HCEC 1CT (cell line): ENCODE results near the gene EXOSC1.
"Not testable (repeated sequence)": the region's sequence is repeated elsewhere in the genome, so short reads cannot be mapped to it uniquely, and the experiment has no call there.

ENCODE experiments used
- DNase-seq: peaks from one replicate; pipeline ENCODE4 v3.0.0-alpha.2; 2017

The EXOSC1 gene

DNA sequence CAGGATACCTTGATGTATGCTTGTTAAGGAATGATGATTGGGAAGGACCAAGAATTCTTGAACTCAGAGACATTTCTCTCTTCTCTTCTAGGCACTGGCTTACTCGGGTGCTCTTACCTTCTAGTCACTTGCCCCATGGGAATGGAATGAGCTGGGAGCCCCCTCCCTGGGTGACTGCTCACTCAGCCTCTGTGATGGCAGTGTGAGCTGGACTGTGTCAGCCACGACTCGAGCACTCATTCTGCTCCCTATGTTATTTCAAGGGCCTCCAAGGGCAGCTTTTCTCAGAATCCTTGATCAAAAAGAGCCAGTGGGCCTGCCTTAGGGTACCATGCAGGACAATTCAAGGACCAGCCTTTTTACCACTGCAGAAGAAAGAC lies 10.9 kb upstream of the EXOSC1 start:
- DNase-seq: no peak

DNA sequence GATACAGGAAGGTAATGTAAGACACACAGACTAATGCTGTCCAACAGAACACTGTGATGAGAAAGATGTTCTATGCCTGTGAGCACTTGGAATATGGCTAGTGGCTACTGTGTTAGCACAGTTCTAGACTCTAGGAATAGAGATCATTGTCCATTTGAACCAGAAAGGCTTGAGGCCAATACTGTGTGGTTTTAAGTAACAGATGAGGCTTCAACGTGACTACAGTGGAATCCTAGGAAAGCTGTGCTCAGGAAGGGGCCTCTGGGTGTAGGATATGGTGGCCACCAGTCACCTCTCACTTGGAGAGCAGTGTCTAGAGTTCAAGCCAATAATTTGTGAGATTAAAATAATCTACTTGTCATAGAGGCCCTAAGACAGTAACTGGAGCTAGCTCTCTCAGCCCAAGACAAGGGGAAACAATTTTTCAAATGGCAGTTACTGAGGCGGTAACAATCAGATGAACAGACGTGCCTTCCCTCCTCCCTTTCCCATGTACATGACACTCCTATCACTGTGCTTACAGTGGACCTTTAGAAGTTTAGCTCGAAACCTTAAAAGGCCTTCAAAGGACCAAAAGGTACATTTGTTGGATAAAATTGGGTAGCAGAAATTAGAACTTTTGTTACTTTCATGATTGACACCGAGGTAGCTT lies 10.4 kb upstream of the EXOSC1 start:
- DNase-seq: no peak

DNA sequence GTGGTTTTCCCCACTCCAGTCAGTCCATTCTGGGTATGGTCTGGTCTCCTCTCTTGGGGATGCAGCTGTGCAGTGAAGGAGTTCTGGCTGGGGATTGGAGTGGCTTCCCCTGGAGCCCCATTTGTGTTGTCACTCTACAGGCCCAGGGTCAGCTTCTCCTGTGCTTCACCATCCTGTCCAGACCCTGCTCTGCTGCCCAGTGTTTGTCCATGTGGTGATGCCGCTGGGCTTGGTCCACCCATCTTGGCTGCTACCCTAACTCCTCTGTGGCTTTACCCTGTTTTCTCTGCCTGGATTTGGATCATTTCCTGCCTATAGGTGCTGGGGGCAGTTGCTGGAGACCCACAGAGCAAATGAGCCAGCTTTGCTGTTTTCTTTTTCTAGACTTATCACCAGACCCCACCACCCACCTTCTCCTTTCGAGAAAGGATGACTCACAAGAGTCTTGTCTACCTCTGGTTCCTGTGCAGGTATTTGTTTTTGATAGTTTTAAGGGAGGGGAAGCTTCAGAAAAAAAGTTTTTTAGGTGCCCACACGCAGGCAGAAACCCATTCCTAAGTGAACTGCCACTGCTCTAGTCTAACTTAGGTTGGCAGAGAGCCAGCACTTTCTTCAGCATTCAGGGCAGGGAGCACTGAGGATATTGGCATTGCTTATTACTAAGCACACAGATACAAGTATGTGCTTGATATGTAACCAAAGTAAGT lies 8.7 kb upstream of the EXOSC1 start:
- DNase-seq: no peak

DNA sequence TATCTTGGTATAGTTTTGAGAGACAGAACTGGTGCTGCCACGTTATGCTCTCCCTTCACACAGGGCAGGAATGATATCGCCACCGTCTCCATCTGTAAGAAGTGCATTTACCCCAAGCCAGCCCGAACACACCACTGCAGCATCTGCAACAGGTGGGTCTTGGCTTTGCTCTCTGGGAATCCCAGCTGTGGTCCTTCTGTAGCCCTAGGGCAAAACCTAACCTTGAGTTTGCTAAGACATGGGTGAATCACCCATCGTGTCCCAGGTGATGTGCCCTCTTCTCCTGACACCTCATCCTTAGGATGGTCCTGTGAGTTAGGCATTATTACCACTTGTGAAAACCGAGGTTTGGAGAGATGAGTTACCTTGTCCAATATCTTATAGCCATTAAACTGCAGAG lies 6.5 kb upstream of the EXOSC1 start:
- no peak for DNase-seq

DNA sequence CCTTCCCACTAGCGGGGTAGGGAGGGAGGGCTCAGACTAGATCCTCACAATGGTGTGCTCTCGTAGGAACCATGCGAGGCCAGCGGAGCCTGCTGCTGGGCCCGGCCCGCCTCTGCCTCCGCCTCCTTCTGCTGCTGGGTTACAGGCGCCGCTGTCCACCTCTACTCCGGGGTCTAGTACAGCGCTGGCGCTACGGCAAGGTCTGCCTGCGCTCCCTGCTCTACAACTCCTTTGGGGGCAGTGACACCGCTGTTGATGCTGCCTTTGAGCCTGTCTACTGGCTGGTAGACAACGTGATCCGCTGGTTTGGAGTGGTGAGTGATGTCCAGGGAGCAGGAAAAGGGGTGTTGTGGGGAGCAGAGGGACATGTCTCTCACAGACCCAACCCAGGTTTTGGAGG lies 5.8 kb upstream of the EXOSC1 start:
- DNase-seq: no peak

DNA sequence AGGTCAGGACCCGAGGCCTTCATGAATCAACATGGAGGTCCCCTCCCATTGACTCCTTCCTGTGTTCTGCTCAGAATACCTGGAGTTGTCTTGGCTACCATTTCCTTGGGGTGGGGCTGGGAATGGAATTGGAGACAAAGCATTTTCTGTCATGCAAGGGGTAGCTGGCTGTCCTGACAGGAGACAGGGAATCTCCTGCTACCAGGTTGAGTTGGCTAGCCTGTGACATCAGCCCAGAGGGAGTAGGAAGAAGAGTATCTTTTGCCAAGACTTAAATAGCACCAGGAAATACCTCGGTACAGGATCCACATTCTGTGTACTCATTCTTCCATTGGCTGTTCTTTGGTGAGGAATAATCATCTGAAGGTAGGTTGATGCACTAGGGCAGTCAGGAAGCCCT lies 5.0 kb upstream of the EXOSC1 start:
- no peak for DNase-seq

DNA sequence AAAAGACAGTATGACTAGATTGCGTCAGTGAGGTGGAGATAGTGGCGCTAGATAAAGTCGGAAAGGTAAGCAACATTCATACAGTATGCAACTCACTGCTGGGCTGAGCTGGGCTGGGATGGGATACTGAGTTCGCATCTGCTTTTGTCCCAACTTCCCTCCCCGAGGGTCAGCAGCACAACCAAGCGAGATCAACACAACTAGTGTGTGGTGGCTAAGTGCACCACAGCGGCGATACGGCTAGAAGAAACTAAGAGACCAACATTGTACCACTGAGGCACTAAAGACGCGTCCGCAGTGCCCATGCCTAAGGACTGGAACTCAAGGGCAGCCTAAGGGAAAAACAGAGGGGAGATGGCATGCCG lies 467 bp downstream of the EXOSC1 start:
- no peak for DNase-seq

DNA sequence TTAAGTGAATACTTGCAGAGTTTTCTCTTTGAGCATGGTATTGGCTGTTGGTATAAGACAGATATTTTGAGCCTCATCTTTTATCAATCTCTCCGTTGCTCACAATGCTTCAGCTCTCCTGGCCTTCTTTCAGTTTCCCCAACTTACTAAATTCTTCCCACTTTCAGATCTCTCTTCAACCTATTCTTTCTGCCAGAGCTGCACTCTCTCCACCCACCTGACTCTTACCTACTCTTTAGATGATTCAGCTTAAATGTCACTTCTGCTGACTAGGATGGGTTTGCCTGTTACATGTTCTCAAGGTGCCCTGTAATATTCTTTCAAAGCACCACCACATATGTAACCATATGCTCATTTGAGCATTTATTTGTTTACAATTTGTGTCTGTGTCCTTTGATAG lies 1.6 kb downstream of the EXOSC1 start:
- DNase-seq: no peak

DNA sequence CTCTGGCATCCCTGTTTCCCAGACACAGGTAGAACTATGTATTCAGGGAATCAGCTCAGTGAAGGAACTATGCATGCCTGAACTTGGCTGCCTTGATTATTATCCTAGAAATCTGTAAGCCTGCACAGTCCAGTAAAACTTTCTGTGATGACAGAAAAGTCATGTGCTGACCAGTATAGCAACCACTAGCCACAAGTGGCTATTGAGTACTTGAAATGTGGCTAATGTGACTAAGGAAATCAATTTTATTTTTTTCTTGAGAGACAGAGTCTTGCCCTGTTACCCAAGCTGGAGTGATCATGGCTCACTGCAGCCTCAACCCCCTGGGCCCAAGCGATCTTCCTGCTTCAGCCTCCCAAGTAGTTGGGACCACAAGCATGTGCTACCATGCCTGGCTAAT lies 3.5 kb downstream of the EXOSC1 start:
- DNase-seq: no peak

DNA sequence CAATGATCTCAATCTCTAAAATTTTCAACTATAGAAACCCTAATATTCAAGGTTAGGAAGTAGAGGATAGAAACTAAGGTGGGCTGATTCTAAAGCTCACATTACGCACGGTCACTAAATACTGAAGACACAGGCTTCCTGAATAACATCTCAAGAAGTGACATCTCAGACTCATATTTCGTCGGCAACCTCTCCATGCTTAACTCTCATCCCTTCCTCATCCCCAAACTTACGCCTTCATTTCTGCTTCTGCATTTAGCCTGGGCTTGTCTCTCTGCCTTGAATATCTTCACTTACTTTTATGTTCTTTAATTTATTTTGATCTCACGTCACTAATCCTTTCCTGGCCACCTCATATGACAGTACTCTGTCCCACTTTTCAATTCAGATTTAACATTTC lies 10.6 kb downstream of the EXOSC1 start:
- DNase-seq: no peak

DNA sequence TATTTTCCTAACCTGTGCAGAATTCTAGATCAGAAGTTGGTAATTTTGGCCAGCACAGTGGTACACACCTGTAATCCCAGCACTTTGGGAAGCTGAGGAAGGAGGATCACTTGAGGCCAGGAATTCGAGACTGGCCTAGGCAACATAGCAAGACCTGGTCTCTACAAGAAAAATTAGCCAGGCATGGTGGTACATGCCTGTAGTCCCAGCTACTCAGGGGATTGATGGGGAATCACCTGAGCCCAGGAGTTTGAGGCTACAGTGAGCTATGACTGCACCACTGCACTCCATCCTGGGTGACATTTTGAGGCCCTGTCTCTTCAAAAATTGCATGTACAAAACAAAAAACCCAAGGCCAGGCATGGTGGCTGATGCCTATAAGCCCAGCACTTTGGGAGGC lies 11.2 kb downstream of the EXOSC1 start:
- DNase-seq: no peak

DNA sequence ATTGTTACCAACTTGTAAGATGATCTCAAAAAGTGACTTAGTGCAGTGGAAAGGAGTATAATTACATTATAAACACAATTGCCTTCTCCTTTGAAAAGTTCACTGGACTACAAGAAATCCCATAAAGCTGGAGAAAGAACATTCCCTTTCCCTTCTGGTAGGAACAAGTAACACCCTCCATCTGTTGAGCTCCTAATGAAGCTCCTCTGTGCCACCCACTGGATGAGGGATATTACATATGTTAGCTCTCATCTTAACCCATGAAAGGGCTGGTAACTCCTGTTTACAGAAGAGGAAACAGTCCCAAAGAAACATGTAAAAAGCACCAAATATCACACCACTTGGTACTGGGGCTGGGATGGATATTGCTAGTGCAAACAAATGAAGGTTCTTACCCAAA lies 11.8 kb downstream of the EXOSC1 start:
- DNase-seq: no peak

DNA sequence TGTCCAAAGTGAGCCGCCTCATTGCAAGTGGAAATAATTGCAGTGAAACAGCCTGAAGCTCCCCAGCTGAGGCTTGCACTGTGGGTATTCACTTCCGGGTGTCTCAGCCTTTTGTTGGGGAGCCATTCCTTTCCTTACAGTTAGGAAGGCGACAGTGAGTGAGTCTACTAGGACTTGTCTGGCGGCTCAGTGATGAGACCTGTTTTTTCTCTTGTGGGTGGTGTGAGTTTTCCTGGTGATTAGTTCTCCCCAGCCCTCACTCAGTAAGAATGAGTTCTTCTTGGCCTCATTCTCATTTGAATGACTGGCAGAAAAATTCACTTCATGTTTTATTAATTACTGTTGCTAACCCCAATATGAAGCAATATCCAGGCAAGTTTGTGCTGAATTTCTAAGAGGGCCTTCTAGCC lies 17.2 kb downstream of the EXOSC1 start:
- DNase-seq: no peak

DNA sequence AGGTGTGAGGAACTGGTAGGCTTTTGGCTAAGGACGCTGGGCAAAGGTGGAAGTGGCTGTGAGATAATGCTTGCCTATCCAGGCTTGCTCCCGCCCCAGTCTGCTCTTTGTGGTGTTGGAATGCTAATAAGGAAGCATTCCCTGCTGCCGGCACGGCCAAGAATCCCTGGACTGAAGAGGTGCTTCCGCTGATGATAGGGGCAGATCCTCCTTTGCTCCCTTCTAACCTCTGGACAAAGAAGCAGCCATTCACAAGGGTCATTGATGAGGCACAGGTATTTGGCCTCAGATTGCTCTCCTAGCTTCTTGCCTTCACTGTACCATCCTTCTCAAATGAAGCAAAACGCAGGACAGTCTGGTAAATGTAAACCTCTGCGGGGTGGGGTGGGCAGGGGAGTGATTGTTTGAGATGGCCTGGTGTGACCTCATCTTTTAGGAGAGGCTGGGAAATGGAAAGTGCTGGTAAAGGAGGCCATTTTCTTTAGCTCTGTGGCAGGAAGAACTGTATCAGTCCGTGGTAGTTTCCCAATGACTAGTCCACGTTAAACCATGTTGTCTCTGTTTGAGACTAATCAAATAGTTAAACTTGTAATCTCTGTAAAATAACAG lies 18.1 kb downstream of the EXOSC1 start:
- DNase-seq: peak; percentile 31

DNA sequence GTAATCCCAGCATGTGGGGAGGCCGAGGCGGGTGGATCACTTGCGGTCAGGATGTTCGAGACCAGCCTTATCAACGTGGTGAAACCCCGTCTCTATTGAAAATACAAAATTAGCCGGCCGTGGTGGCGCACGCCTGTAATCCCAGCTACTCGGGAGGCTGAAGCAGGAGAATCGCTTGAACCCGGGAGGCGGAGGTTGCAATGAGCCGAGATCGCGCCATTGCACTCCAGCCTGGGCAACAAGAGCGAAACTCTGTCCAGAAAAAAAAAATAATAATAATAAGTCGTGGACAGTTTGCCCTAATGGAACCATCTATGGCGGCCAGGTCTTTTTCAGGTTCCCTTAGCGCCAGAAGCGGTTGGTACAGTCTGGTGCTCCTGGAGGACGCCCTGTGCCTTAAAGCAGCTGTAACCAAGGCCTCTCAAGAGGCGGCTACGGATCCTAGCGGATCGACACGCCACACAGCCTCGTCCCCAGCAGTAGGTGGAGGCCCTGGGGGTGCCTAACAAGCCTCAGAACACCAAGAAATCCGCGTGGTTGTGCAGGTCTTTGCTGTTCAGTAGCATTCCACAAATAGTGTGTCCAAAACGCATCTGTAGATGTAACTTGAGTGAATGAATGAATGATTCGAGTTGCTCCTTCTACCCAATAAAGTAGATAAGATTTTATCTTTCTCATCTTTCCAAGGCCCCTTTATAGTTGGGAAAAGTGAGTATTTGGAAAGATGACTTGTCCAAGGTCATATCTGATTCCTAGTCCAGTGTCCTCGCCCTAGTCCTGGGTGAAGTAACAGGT lies 18.8 kb downstream of the EXOSC1 start:
- peak; percentile 29 for DNase-seq

DNA sequence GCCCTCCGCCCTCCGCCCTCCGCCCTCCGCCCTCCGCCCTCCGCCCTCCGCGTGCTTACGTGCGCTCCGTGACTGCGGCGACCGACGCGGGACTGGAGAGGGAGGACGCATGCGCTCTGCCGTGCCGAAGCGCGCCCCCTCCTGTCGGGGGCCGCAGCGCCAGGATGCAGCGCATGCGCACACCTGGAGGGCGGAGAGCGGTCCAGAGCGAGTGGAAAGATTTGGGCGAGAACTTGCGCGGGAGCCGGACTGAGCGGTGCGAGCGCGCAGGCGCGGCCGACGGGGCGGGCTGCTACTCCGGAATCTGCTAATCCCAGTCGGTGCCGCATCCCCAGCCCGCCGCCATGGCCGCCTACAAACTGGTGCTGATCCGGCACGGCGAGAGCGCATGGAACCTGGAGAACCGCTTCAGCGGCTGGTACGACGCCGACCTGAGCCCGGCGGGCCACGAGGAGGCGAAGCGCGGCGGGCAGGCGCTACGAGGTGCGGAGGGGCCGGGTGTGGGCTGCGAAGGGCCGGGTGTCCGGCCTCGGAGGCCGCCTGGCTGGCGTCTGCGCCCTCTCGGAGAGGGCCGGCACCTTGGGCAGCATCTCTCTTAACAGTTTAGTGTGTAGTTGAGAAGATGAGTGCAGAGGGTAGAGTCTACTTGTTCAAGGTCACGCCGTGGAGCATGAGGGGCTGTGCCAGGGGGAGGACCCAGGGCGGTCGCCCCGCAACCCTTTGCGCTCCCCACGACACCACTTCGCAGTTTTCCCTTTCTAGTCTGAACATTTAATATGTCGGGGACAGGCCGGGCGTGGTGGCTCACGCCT lies 19.6 kb downstream of the EXOSC1 start, which contains the start of gene PGAM1:
Gene PGAM1 (plus strand): TSS at position 228 of the 812 bp plus-strand sequence. CDS start 117 bp downstream, at position 345.
- DNase-seq: peak; percentile 95

DNA sequence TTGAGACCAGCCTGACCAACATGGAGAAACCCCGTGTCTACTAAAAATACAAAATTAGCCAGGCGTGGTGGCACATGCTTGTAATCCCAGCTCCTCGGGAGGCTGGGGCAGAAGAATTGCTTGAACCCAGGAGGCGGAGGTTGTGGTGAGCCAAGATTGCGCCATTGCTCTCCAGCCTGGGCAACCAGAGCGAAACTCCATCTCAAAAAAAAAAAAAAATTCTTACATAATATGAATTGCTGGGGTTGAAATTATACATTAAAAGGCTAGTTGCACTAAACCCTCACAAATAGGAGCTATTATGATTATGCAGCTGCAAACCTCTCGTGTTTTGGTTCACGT lies 22.1 kb downstream of the EXOSC1 start:
- not testable (repeated sequence) for DNase-seq

DNA sequence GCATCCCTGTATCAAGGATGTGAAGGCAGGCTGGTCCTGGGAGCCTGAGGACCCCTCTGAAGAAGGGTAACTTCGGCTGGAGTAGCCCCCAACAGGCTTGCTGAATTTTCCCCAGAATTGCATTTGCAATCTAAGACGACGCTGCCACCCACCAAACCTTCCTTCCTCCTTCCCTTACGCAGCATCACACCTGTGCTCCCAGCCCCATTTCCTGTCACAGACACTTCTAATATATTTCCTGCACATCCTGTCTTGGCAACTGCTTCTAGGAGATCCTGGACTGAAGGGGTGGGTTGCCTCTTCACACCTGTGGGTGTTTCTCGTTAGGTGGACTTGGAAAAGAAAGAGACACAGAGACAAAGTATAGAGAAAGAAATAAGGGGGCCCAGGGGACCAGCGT lies 29.2 kb downstream of the EXOSC1 start:
- DNase-seq: no peak

DNA sequence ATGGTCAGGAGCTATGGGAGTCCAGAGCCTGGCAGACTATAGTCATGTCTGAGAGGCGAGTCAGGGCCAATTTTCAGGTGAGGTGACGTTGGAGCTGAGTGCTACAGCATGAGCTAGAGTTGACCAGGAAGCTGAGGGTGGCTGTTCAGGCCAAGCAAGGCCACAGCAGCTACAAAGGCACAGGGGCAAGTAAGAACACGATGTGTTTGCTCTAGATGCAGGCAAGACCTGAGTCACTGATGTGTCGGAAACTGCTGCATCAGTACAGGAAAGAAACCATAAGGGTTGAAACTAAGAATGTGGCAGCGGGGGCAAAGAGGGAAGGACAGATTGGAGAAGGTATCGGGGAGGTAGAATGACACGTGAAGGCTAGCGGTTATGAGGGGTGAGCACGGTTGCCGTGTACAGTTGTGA lies 32.9 kb downstream of the EXOSC1 start:
- no peak for DNase-seq

DNA sequence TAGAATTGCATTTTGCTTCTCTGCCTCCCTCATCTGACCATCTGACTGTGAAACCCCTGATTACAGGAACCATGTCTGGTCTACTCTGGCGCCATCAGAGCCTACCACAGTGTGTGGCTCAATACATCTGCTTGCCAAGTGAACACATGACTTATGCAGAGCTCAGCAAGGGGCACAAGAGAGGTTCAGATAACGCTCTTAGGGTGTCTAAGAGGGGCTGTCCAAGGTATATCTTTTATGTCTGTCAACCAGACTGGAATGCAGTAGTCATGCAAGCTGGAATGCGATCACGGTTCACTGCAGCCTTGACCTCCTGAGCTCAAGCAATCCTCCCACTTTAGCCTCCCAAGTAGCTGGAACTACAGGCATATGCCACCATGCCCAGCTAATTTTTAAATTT lies 34.4 kb downstream of the EXOSC1 start:
- no peak for DNase-seq

DNA sequence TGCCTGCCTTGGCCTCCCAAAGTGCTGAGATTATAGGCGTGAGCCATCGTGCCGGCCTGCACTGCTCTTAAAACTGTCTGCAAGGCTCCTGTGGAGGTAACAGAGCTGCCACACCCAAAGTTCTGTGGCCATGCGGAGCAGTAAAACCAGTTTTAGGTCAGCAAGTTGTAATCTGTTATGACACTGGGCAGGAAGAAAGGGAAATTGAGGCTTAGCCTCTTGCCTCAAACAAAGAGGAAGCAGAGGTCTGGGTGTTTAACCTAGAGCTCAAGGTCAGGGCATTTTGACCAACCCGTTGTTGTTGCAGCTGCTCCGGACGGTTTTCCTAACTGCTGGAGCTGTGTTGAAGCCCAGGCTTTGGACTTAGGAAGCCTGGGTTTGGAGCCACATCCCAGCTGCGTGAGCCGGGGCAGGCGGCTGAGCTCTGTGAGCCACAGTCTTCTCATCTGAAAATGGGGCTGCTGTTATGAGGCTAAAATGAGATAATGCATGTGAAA lies 37.3 kb downstream of the EXOSC1 start:
- no peak for DNase-seq

DNA sequence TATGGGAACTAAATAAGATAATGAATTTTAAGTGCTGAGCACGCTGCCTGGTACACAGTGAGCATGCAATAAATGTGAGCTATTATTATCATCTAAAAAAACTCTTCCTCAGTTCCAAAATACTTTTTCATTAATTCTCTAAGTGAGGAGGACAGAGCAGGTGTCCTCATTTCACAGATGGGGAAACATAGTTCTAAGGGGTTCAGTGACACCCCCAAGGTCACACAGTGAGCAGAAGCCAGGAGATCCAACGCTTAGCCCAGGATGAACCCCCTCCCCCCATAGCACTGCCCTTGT lies 37.9 kb downstream of the EXOSC1 start:
- DNase-seq: no peak
